Panc1 (cell line): Measurements from ENCODE around the gene POU2AF1. TPM values are rescaled to one million over a fixed set of nuclear protein-coding genes. Genes with fewer than 3 reads are reported as not detected.

Experiments
- ATAC-seq: fragments of 200-7000 bp; cut with Tn5 transposase; 2 replicates; pipeline ENCODE4 v1.9.1; 2020; ENCODE audit warnings: mild to moderate bottlenecking, moderate library complexity
- BruUV-seq: library from RNA; stranded (reverse); fragments of 400-500 nt; replicated peaks from 2 replicates; lab custom pipeline; 2021; lab: Mats Ljungman, UMichigan
- CTCF ChIA-PET: fragments of 300-600 bp; sonication (Branson Sonifier 250); formaldehyde crosslinking; loops from one replicate; lab custom pipeline; 2022; ENCODE audit warnings: antibody characterized with exemption; lab: Charles Lee
- POLR2A ChIA-PET: fragments of 300-600 bp; sonication (Branson Sonifier 250); formaldehyde crosslinking; loops from one replicate; lab custom pipeline; 2022; ENCODE audit warnings: antibody characterized with exemption; lab: Charles Lee
- DNase-seq: peaks from one replicate; pipeline ENCODE4 v3.0.0-alpha.2; 2010; ENCODE audit warnings: low read depth, low spot score
- H3K27ac ChIP-seq: 2 replicates; pipeline ENCODE4 v1.5.1; 2011; ENCODE audit warnings: mild to moderate bottlenecking, low read length, inconsistent platforms
- H3K27me3 ChIP-seq: fragments of 200-500 bp; sonication (Bioruptor generic); 2 replicates; pipeline ENCODE4 v1.6.0; 2014; ENCODE audit warnings: low read length, inconsistent platforms; ENCODE audit not compliant: control insufficient read depth, insufficient read depth
- H3K36me3 ChIP-seq: fragments of 200-500 bp; sonication (Bioruptor generic); 2 replicates; pipeline ENCODE4 v1.5.1; 2014; ENCODE audit warnings: inconsistent platforms, mild to moderate bottlenecking, low read length, moderate library complexity; ENCODE audit not compliant: control insufficient read depth, insufficient read depth
- H3K4me1 ChIP-seq: 2 replicates; pipeline ENCODE4 v1.5.1; 2011; ENCODE audit warnings: inconsistent platforms, mild to moderate bottlenecking, low read length, moderate library complexity; ENCODE audit not compliant: control insufficient read depth, insufficient read depth
- H3K4me3 ChIP-seq, 2 experiments: 2 replicates each; pipeline ENCODE4 v1.5.1; 2011 to 2012; ENCODE audit warnings: low read depth in 2 of 2, low read length in 2 of 2, mild to moderate bottlenecking in 2 of 2, inconsistent platforms in 1 of 2, moderate library complexity in 1 of 2
- H3K9me3 ChIP-seq: fragments of 200-500 bp; sonication (Bioruptor generic); 2 replicates; pipeline ENCODE4 v1.5.1; 2014; ENCODE audit warnings: low read depth, mild to moderate bottlenecking, inconsistent platforms, low read length, moderate library complexity; ENCODE audit not compliant: control insufficient read depth, insufficient read depth
- POLR2AphosphoS5 ChIP-seq: IDR thresholded peaks from 2 replicates; pipeline ENCODE4 v1.6.1; 2012; ENCODE audit warnings: mild to moderate bottlenecking, low read depth, low read length, moderate library complexity
- SIN3A ChIP-seq: IDR thresholded peaks from 2 replicates; pipeline ENCODE4 v1.6.1; 2012; ENCODE audit warnings: low read depth, mild to moderate bottlenecking, low read length, moderate library complexity, borderline replicate concordance; ENCODE audit not compliant: insufficient read depth
- TCF7L2 ChIP-seq: IDR thresholded peaks from 2 replicates; pipeline ENCODE4 v1.6.1; 2011; ENCODE audit warnings: mild to moderate bottlenecking, low read depth, low read length, inconsistent platforms
- in situ Hi-C: cut with HindIII; loops from 2 replicates; pipeline ENCODE4 v1.10.0; 2016; ENCODE audit warnings: low sequenced_read_pairs, low pct_unique_long_range_greater_than_20kb
- intact Hi-C: fragments of 100-400 bp; cut with micrococcal nuclease; formaldehyde crosslinking; loops from one replicate; pipeline ENCODE4 v1.10.0; 2022; ENCODE audit not compliant: unreplicated experiment
- total RNA-seq: library from RNA; stranded (reverse); gene quantifications from one replicate; pipeline ENCODE4 v1.2.1, GENCODE V29; 2021; ENCODE audit not compliant: unreplicated experiment
- TF ChIP-seq, protein P1 (sequence below), 2 experiments: IDR thresholded peaks; 2 replicates each; pipeline ENCODE4 v1.6.1; 2011 to 2012; ENCODE audit warnings: low read depth in 2 of 2, control low read depth in 1 of 2, low read length in 1 of 2, mild to moderate bottlenecking in 1 of 2, moderate library complexity in 1 of 2; ENCODE audit not compliant: insufficient read depth in 1 of 2
- TF ChIP-seq, protein P2 (sequence below): fragments of 450-650 bp; IDR thresholded peaks from 2 replicates; pipeline ENCODE4 v1.5.1; 2017; ENCODE audit warnings: mild to moderate bottlenecking

POU2AF1 gene
- total RNA-seq, 1 experiment from 2014 or later: 0.18 TPM

- H3K27ac ChIP-seq: no peak overlapping the region
- TF ChIP-seq POLR2AphosphoS5 (no peak), SIN3A (no peak), TCF7L2 (no peak)
- TF ChIP-seq, protein P1, sequence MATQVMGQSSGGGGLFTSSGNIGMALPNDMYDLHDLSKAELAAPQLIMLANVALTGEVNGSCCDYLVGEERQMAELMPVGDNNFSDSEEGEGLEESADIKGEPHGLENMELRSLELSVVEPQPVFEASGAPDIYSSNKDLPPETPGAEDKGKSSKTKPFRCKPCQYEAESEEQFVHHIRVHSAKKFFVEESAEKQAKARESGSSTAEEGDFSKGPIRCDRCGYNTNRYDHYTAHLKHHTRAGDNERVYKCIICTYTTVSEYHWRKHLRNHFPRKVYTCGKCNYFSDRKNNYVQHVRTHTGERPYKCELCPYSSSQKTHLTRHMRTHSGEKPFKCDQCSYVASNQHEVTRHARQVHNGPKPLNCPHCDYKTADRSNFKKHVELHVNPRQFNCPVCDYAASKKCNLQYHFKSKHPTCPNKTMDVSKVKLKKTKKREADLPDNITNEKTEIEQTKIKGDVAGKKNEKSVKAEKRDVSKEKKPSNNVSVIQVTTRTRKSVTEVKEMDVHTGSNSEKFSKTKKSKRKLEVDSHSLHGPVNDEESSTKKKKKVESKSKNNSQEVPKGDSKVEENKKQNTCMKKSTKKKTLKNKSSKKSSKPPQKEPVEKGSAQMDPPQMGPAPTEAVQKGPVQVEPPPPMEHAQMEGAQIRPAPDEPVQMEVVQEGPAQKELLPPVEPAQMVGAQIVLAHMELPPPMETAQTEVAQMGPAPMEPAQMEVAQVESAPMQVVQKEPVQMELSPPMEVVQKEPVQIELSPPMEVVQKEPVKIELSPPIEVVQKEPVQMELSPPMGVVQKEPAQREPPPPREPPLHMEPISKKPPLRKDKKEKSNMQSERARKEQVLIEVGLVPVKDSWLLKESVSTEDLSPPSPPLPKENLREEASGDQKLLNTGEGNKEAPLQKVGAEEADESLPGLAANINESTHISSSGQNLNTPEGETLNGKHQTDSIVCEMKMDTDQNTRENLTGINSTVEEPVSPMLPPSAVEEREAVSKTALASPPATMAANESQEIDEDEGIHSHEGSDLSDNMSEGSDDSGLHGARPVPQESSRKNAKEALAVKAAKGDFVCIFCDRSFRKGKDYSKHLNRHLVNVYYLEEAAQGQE (IDR thresholded peaks at IDR 0.05; ENCODE audit: insufficient read depth in 1 of 2, low read depth in 2 of 2, low read length in 1 of 2): no peak
- TF ChIP-seq, protein P2, sequence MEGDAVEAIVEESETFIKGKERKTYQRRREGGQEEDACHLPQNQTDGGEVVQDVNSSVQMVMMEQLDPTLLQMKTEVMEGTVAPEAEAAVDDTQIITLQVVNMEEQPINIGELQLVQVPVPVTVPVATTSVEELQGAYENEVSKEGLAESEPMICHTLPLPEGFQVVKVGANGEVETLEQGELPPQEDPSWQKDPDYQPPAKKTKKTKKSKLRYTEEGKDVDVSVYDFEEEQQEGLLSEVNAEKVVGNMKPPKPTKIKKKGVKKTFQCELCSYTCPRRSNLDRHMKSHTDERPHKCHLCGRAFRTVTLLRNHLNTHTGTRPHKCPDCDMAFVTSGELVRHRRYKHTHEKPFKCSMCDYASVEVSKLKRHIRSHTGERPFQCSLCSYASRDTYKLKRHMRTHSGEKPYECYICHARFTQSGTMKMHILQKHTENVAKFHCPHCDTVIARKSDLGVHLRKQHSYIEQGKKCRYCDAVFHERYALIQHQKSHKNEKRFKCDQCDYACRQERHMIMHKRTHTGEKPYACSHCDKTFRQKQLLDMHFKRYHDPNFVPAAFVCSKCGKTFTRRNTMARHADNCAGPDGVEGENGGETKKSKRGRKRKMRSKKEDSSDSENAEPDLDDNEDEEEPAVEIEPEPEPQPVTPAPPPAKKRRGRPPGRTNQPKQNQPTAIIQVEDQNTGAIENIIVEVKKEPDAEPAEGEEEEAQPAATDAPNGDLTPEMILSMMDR: no peak
- no peaks in the 10 kb centered on the region for H3K4me1 ChIP-seq
- H3K4me3 ChIP-seq: no peak overlapping the region
- POLR2A ChIA-PET: no interaction called here
- no peak for ATAC-seq
- no peaks in the 10 kb centered on the region for H3K9me3 ChIP-seq
- BruUV-seq: no TSS peak
- intact Hi-C loops (no loop called here), in situ Hi-C loops (no loop called here)
- CTCF ChIA-PET: no interaction called here
- no peaks in the 10 kb centered on the region for H3K36me3 ChIP-seq
- no peak for DNase-seq
- H3K27me3 ChIP-seq: 0 out of 2 replicates have a peak, but pooled peaks cover 2% of the 10 kb centered on the region
These were observed 12.3 kb downstream of the POU2AF1 start for GRCh38 chr11:111366560-111367410.

- in situ Hi-C loops: no loop called here
- 0 out of 2 replicates have a peak, but pooled peaks cover 2% of the 10 kb centered on the region for H3K27me3 ChIP-seq
- no TSS peak for BruUV-seq
- no peak for DNase-seq
- H3K4me3 ChIP-seq: no peak overlapping the region
- TF ChIP-seq POLR2AphosphoS5 (no peak), SIN3A (no peak), TCF7L2 (no peak)
- TF ChIP-seq, protein P2: no peak
- TF ChIP-seq, protein P1 (IDR thresholded peaks at IDR 0.05; ENCODE audit: insufficient read depth in 1 of 2, low read depth in 2 of 2, low read length in 1 of 2): no peak
- ATAC-seq: no peak
- H3K9me3 ChIP-seq: no peaks in the 10 kb centered on the region
- H3K27ac ChIP-seq: no peak overlapping the region
- CTCF ChIA-PET: no interaction called here
- H3K36me3 ChIP-seq: no peaks in the 10 kb centered on the region
- intact Hi-C loops: no loop called here
- POLR2A ChIA-PET: no interaction called here
- no peaks in the 10 kb centered on the region for H3K4me1 ChIP-seq
These were observed 13.1 kb downstream of the POU2AF1 start for GRCh38 chr11:111365722-111366559.
